Measurements from ENCODE around the gene SMIM1.

SMIM1 gene

DNA sequence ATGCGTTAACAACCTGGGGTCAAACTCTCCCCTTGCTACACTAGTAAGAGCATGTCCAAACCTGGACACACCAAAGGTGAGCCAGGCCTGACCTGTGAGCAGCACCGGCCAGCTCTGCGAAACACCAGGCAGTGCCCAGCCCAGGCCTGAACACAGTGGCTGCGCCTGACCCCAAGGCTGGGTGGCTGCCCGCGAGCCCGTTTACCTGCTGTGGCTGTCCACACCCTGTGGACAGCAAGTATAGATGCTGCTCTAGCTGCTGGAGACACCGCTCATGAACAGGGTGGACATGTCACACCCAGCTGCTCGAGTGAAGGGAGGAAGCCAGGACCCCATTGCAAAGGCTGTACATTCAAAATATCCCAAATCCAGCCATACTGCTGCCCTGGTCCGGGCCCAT is 27.9 kb upstream of the SMIM1 start:
- no peak overlapping the region for H2AFZ ChIP-seq (ENCODE audit: low read length)
- no peaks in the 10 kb centered on the region for H3K36me3 ChIP-seq (ENCODE audit: insufficient read depth, low read length)
- H3K9me3 ChIP-seq (ENCODE audit: insufficient read depth, low read depth, low read length) = no peaks in the 10 kb centered on the region
- no peaks in the 10 kb centered on the region for H4K20me1 ChIP-seq (ENCODE audit: insufficient read depth, low read length, poor library complexity, severe bottlenecking)
- H3K4me3 ChIP-seq (ENCODE audit: low read length, poor library complexity, severe bottlenecking) = no peak overlapping the region
- H3K4me2 ChIP-seq (ENCODE audit: low read depth, low read length, poor library complexity, severe bottlenecking) = no peak overlapping the region
- TF ChIP-seq, protein P1, sequence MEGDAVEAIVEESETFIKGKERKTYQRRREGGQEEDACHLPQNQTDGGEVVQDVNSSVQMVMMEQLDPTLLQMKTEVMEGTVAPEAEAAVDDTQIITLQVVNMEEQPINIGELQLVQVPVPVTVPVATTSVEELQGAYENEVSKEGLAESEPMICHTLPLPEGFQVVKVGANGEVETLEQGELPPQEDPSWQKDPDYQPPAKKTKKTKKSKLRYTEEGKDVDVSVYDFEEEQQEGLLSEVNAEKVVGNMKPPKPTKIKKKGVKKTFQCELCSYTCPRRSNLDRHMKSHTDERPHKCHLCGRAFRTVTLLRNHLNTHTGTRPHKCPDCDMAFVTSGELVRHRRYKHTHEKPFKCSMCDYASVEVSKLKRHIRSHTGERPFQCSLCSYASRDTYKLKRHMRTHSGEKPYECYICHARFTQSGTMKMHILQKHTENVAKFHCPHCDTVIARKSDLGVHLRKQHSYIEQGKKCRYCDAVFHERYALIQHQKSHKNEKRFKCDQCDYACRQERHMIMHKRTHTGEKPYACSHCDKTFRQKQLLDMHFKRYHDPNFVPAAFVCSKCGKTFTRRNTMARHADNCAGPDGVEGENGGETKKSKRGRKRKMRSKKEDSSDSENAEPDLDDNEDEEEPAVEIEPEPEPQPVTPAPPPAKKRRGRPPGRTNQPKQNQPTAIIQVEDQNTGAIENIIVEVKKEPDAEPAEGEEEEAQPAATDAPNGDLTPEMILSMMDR (conservative IDR thresholded peaks at IDR 0.05; ENCODE audit: low read length) = no peak
- no peak for TF ChIP-seq EZH2phosphoT487 (IDR thresholded peaks at IDR 0.05; ENCODE audit: borderline replicate concordance)
- no peaks in the 10 kb centered on the region for H3K27me3 ChIP-seq (ENCODE audit: insufficient read depth, low read length, poor library complexity, severe bottlenecking)
- no peaks in the 10 kb centered on the region for H3K4me1 ChIP-seq (ENCODE audit: insufficient read depth, low read length, poor library complexity, severe bottlenecking)
- no peaks in the 10 kb centered on the region for H3K9me2 ChIP-seq (replicated peaks; ENCODE audit: low read depth, low read length)
- no peak overlapping the region for H3K9ac ChIP-seq (ENCODE audit: low read depth, low read length, poor library complexity, severe bottlenecking)
- no peaks in the 10 kb centered on the region for H3F3A ChIP-seq (ENCODE audit: low read depth)
- no peaks in the 10 kb centered on the region for H3K79me2 ChIP-seq (ENCODE audit: insufficient read depth, low read length)

DNA sequence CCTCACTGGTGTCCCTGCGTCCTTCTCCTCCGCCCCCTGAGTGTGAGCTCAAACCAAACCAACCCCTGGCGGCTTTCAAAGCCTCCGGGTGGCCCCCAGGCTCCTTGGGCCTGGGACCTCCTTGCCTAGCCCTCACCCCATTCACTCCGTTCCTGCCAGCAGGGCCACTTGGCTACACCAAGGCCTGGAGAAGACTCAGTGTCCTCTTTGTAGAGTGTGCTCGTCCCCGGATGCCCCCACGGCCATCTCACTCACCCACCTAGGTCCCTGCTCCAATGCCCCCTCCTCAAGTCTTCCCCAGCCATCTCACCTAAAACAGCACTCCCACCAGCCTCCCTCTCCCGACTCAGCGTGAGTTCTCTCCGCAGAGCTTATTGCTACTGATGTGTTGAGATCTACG is 27.5 kb upstream of the SMIM1 start:
- TF ChIP-seq, protein P1 (conservative IDR thresholded peaks at IDR 0.05; ENCODE audit: low read length) = no peak
- TF ChIP-seq EZH2phosphoT487 (IDR thresholded peaks at IDR 0.05; ENCODE audit: borderline replicate concordance) = no peak
- Histone ChIP-seq H3K4me2 (ENCODE audit: low read depth, low read length, poor library complexity, severe bottlenecking) (no peak overlapping the region), H3K4me3 (ENCODE audit: low read length, poor library complexity, severe bottlenecking) (no peak overlapping the region), H3K79me2 (ENCODE audit: insufficient read depth, low read length) (no peaks in the 10 kb centered on the region), H3K4me1 (ENCODE audit: insufficient read depth, low read length, poor library complexity, severe bottlenecking) (no peaks in the 10 kb centered on the region), H3K36me3 (ENCODE audit: insufficient read depth, low read length) (no peaks in the 10 kb centered on the region), H3K9me3 (ENCODE audit: insufficient read depth, low read depth, low read length) (no peaks in the 10 kb centered on the region), H3K9me2 (replicated peaks; ENCODE audit: low read depth, low read length) (no peaks in the 10 kb centered on the region), H3K9ac (ENCODE audit: low read depth, low read length, poor library complexity, severe bottlenecking) (no peak overlapping the region), H2AFZ (ENCODE audit: low read length) (no peak overlapping the region), H3K27me3 (ENCODE audit: insufficient read depth, low read length, poor library complexity, severe bottlenecking) (no peaks in the 10 kb centered on the region), H4K20me1 (ENCODE audit: insufficient read depth, low read length, poor library complexity, severe bottlenecking) (no peaks in the 10 kb centered on the region), H3F3A (ENCODE audit: low read depth) (no peaks in the 10 kb centered on the region)

DNA sequence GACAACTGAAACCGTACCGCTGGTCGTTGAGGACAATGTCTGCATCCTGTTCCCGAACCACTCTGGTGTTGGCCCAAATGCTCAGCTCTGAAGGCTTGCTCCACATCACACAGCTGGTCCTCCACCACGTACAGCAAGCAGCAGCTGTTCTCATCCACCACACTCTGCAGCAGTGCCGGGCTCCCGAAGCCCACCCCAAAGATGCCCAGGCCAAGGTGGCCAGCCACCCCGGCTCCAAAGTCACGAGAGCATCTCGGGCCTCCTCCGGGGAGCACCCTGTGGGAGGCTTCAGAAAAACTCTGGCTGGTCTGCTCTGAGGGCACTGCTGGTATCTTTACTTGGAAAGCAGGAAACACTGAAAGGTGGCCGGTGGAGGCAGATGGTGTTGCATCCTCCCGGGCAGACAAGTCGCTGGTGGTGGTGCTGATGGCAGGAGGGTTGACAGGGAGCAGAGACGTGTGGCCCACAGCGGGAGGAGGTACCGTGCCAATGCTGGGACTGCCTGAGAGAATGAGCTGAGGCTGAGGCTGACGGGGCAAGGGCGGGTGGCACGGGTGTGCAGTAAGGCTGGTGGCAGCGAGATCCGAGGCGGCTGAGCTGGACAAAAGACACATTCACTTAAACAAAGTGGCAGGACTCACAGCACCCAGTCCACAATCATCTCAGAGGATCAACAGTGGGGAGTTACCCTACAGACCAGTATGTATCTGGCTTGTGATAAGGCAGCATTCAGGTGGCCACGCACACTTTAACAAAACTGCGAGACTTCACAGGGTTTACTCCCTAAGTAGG is 26.8 kb upstream of the SMIM1 start:
- Histone ChIP-seq H3K9ac (ENCODE audit: low read depth, low read length, poor library complexity, severe bottlenecking) (no peak overlapping the region), H2AFZ (ENCODE audit: low read length) (no peak overlapping the region), H3F3A (ENCODE audit: low read depth) (no peaks in the 10 kb centered on the region), H3K27me3 (ENCODE audit: insufficient read depth, low read length, poor library complexity, severe bottlenecking) (no peaks in the 10 kb centered on the region), H3K4me1 (ENCODE audit: insufficient read depth, low read length, poor library complexity, severe bottlenecking) (no peaks in the 10 kb centered on the region), H3K4me3 (ENCODE audit: low read length, poor library complexity, severe bottlenecking) (no peak overlapping the region), H3K4me2 (ENCODE audit: low read depth, low read length, poor library complexity, severe bottlenecking) (no peak overlapping the region), H4K20me1 (ENCODE audit: insufficient read depth, low read length, poor library complexity, severe bottlenecking) (no peaks in the 10 kb centered on the region), H3K9me3 (ENCODE audit: insufficient read depth, low read depth, low read length) (no peaks in the 10 kb centered on the region), H3K36me3 (ENCODE audit: insufficient read depth, low read length) (no peaks in the 10 kb centered on the region), H3K79me2 (ENCODE audit: insufficient read depth, low read length) (no peaks in the 10 kb centered on the region), H3K9me2 (replicated peaks; ENCODE audit: low read depth, low read length) (no peaks in the 10 kb centered on the region)
- TF ChIP-seq, protein P1 (conservative IDR thresholded peaks at IDR 0.05; ENCODE audit: low read length) = no peak
- no peak for TF ChIP-seq EZH2phosphoT487 (IDR thresholded peaks at IDR 0.05; ENCODE audit: borderline replicate concordance)

Data from Loucy (cell line).